Astrocyte (in vitro differentiated cells and primary cell): ENCODE data around the gene GPR75.

Source experiments
- CTCF ChIP-seq: IDR thresholded peaks from 2 replicates; pipeline ENCODE4 v1.5.1; 2011; ENCODE audit warnings: low read depth, mild to moderate bottlenecking, inconsistent platforms, low read length, moderate library complexity; ENCODE audit not compliant: insufficient read depth
- EZH2 ChIP-seq: IDR thresholded peaks from 2 replicates; pipeline ENCODE4 v1.6.1; 2012; ENCODE audit warnings: mild to moderate bottlenecking, low read length, inconsistent platforms; ENCODE audit not compliant: insufficient read depth

- TF ChIP-seq EZH2 (no peak), CTCF (no peak)
Observed at GRCh38 chr2:53813151-53813550, 46.6 kb downstream of the GPR75 start.
